GM11168 (cell line): ENCODE measurements around the gene RHOC.

Source experiments
- in situ Hi-C: fragments of 300-500 bp; cut with MboI; formaldehyde crosslinking; loops from one replicate; pipeline ENCODE4 v1.12.0; 2022; ENCODE audit warnings: low sequenced_read_pairs; ENCODE audit not compliant: unreplicated experiment

The RHOC gene

DNA sequence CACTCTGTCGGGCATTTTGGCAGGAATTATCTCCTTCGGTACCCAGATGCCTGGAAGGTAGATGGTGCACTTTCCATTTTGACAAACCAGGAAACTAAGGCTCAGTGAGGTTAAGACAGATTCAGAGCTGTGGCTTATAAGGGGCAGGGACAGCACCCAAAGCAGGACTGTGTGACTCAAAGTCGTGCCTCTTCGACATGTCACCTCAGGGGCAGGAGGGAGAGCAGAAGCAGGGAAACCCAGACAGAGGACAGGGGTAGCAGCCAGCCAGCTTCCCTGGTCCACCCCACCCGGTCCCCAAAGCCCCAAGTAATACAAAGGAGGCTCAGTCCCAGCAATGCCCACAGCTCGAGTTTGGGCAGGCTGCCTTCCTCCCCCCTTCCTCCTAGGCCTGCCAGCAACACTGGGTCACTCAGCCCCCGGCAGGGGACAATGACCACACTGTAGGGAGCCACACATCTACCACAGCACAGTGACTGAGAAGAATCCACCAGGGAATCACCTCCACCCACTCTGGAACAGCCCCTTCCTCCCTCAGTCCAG is 2.5 kb downstream of the RHOC start:
- in situ Hi-C loops = loop anchor here (25.0 kb wide), 2 partner anchors 217 to 333 kb away; no protein-coding TSS in a partner anchor

DNA sequence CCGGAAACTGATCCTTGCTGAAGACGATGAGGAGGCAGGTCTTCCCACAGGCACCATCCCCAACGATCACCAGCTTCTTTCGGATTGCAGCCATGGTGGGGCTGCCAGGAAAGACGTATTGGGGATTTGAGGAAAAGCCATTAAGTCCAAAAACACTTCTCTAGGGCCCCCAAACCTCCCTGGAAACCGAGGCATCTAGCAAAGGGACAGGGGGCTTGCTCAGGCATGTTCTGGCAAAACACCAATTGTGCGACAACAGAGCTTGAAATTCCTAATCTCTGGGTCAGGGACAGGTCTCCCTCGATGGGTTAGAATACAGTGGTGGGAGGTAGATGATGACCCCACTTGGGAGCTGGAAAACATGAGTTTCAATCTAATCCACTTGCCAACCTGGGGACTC is 3.2 kb downstream of the RHOC start:
- in situ Hi-C loops = loop anchor here (25.0 kb wide), 2 partner anchors 216 to 334 kb away; no protein-coding TSS in a partner anchor

DNA sequence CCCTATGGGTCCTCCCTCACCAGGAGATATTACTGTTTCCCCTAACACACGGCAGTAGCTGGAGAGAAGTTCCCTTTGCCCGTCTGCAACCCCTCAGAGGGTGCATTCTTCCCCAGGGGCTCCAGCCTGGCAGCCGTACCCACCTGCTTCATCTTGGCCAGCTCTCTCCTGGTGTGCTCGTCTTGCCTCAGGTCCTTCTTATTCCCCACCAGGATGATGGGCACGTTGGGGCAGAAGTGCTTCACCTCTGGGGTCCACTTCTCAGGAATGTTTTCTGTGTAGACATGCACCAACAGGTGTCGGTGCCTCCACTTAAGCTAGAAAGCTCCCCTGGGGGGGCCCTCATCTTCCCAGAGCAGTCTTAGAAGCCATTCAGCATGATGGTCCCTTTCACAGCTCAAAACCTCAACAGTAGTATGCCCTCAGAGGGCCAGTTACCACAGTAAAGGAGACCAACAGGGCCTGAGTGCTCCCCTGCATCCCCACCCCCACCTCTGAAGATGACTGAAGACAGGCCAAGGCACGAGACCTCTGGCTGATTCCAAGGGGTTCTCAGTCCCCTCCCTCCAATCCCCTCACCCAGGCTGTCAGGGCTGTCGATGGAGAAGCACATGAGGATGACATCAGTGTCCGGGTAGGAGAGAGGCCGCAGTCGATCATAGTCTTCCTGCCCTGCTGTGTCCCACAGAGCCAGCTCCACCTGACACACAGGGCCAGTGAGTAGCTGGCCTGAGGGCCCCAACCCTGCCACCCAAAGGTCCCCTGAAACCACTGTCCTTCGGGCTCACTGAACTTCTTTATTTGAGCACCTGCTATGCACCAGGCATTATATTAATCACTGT is 4.3 kb downstream of the RHOC start:
- in situ Hi-C loops = loop anchor here (25.0 kb wide), 2 partner anchors 215 to 335 kb away; no protein-coding TSS in a partner anchor

DNA sequence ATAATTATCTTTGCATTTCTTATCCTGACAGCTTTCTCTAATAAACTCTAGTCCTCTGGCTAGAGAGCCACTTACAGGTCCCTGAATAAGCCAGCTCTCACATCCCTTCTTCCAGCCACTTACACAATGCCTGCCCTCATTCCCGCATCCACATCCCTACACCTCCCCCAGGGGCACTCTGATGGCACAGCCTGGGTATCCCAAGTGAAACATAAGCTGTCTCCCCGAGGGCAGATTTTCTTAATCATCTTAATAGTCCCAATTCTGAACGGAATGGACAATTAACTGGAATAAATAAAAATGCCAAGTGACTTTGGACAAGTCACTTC is 4.9 kb downstream of the RHOC start:
- in situ Hi-C loops = loop anchor here (25.0 kb wide), 2 partner anchors 215 to 335 kb away; no protein-coding TSS in a partner anchor

DNA sequence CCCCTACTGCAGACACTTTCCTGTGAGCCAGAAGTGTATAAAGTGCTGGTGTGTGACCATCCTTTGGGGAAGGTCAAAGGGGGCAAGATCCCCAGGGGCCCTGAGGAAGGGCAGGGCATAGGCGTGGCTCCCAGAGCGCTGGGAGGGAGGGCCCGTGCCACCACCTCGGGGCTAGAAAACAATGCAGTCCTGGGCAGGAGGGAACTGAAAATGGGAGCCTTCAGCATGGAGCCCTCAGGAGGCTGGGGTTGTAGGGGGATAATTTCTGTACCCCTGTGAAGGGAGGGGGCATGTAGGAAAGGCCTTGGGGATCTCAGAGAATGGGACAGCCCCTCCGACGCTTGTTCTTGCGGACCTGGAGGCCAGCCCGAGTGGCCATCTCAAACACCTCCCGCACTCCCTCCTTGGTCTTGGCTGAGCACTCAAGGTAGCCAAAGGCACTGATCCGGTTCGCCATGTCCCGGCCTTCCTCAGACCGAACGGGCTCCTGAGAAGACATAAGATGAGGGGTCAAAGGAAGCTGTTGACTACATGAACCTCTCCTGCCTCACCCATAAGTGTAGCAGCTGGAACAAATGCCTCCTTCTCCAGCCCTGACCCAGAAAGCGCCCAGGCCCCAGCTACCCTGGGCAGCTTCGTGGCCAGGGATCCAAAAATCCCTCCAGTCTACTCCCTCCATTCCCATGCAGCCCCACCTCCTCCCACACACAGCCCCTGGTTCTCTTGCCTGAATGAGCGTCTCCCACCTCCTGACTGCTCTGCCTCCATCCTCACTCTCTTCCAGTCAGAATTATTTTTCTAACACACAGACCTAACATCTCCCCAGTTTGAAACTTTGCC is 5.5 kb downstream of the RHOC start:
- in situ Hi-C loops = loop anchor here (25.0 kb wide), 2 partner anchors 214 to 336 kb away; no protein-coding TSS in a partner anchor

DNA sequence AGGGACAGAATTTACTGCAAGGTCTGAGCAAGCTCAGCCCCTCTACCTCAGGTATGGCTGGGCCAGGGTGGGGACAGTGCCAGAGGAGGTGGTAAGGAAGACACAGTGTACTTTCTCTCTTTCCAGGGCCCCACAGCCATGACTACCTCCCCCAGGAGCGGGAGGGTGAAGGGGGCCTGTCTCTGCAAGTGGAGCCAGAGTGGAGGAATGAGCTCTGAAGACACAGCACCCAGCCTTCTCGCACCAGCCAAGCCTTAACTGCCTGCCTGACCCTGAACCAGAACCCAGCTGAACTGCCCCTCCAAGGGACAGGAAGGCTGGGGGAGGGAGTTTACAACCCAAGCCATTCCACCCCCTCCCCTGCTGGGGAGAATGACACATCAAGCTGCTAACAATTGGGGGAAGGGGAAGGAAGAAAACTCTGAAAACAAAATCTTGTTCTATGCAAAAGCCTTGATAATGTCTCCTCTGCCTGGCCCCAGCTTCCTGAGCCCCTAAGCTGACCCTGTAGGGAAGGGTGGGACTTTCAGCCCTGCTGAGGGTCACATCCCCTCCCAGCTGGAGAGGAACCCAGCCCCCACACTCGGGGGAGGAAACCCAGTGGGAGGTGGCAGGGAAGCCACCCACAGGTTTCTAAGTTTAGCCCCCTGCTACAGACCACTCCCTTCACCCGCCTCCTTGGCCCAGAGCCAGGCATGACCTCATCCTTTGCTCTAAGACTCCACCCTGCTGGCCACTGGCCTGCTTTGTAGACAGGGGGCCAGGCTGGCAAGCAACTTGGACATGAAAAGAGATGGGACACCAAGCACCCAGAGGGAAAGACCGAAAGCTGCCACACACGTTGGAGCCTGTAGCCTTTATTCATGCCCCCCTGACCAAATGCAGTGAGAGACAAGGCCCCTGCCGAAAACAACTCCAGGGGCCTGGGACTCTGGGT is 6.4 kb downstream of the RHOC start:
- in situ Hi-C loops = loop anchor here (25.0 kb wide), 2 partner anchors 213 to 337 kb away; no protein-coding TSS in a partner anchor

DNA sequence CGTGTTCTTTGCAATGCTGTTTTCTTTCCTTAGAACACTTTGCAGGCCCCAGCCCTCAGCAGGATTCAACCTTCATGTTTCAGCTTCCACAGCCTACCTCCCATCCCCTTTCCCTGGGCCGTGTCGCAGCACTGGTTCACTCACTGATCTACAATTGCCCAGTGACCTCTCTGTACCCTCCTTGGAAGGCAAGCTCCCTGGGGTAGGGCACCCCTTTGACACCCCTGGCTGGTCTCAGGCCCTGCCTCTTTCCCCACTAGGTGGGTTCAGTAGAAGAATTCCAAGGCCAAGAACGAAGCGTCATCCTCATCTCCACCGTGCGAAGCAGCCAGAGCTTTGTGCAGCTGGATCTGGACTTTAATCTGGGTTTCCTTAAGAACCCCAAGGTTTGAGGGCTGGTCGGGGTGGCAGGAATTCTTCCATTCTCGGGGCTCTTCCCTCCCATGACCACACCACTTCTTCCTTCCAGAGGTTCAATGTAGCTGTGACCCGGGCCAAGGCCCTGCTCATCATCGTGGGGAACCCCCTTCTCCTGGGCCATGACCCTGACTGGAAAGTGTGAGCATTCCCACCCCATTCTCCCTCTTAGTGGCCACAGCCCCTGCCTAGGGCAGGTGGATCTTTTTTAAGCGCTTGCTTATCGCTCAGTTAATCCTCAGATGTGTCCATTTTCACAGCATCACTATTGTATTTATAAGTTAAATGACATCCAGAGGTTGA is 7.3 kb downstream of the RHOC start:
- in situ Hi-C loops = loop anchor here (25.0 kb wide), 2 partner anchors 212 to 338 kb away; no protein-coding TSS in a partner anchor

DNA sequence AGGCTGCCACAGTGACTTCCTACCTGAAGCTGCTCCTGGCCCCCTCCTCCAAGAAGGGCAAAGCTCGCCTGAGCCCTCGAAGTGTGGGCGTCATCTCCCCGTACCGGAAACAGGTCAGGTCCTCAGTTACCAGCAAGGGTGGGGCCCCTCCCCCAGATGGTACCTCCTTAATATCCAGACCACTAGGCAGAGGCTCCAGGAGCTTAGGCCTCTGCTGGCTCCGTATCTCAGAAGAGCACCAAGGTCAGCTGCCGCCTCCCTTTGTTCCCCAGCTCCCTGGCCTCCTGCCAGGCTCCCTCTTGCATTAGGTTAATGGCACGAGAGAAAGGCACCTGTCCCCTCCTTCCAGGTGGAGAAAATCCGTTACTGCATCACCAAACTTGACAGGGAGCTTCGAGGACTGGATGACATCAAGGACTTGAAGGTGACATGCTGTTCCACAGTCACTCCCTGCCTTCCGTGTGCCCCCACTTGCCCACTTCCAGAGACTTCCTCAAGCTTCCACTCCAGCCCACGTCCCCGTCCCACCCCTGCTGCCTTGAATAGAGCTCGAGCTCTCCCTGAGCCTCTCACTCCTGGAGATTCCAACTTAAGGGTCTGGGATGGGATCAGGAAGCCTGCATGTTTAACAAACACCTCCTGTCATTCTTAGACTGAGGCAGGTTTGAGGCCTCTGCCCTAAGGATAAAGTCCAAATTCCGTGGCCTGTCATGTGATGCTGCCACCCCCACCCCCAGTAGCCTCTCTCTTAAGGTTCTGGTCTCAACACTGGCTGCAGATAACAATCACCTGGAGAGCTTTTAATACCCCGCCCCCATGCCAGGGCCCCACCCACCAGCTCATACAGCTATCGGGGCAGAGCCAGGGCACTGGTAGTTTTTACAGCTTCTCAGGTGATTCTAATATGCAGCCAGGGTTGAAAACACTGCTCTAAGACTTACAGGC is 8.3 kb downstream of the RHOC start:
- in situ Hi-C loops = no loop called here

DNA sequence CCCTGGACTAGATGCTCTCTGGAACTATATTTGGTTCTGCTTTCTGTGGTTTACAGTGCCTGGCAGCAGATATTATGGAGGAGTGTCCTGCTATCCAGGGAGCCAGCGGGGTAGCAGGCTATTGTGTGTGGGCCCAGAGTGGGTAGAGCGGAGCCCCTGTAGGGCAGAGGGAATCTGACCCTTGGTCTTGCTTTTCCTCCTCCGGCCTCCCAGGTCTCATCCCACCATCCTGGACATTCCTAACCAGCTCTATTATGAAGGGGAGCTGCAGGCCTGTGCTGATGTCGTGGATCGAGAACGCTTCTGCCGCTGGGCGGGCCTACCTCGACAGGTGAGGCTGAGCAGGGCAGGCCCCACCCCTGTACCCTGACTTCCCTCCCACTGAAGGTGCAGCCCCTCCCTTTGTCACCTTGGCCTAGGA is 9.1 kb downstream of the RHOC start:
- in situ Hi-C loops = no loop called here

DNA sequence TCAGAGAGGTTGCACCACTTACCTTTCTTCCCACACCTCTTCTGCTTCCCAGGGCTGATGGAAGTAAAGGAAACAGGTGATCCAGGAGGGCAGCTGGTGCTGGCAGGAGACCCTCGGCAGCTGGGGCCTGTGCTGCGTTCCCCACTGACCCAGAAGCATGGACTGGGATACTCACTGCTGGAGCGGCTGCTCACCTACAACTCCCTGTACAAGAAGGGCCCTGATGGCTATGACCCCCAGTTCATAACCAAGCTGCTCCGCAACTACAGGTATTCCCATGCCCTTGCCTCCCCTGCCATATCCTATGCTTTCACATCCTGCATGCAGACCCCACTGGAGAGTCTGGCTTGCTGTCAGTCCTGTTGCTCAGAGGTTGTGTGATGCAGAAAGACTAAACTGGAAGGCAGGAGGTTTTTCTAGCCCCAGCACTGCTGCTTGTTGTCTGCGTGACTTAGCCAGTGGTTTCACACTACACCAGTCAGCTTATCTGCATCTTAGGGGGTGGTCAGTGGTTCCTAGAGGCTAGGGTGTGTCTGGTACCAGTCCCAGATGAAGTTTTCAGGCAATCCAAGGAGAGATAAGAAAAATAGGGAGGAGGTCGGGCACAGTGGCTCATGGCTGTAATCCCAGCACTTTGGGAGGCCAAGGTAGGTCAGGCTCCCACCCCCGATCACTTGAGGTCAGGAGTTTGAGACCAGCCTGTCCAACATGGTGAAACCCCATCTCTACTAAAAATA is 10.2 kb downstream of the RHOC start:
- in situ Hi-C loops = no loop called here

DNA sequence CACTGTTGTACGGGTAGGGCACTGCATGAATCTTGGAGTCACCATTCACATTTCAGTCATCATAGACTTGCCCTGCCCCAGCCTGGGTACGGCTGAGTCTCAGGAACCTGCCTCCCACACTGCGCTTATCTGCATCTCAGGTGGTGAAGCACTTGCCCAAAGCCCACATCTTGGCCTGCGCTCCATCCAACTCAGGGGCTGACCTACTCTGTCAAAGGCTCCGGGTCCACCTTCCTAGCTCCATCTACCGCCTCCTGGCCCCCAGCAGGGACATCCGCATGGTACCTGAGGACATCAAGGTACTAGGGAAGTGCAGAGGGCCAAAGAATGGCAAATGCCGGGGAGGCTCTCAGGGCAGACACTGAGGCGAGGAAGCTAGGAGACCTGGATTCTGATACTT is 11.7 kb downstream of the RHOC start:
- in situ Hi-C loops = no loop called here

DNA sequence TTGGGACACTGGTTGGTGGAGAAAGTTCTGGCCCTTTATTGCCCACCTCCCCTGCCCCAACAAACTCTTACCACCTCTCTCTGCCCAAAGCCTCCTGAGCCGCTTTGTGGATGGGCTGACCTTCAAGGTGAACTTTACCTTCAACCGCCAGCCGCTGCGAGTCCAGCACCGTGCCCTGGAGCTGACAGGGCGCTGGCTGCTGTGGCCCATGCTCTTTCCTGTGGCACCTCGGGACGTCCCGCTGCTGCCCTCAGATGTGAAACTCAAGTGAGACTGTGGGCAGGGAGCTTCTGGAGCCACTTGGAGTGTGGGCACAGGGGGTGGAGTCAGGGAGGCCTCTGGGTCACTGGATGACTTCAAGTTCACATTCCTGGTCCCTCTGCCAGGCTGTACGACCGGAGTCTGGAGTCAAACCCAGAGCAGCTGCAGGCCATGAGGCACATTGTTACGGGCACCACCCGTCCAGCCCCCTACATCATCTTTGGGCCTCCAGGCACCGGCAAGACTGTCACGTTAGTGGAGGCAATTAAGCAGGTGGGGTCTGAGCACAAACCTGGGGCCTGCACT is 12.5 kb downstream of the RHOC start:
- in situ Hi-C loops = no loop called here

DNA sequence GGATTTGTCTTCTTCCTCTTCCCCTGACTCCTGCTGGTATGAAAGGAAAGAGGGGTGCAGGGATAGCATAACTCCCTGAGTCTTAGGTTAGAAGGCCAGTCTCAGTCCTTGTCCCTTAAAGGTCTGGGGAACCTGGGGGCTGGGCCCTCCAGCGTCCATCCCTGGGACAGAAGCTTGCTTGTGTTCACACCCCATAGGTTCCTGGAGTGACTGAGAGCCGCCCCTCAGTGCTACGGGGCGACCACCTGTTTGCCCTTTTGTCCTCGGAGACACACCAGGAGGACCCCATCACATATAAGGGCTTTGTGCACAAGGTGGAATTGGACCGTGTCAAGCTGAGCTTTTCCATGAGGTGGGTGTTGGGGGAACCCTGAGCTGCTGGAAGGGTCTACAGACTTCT is 13.1 kb downstream of the RHOC start:
- in situ Hi-C loops = no loop called here

DNA sequence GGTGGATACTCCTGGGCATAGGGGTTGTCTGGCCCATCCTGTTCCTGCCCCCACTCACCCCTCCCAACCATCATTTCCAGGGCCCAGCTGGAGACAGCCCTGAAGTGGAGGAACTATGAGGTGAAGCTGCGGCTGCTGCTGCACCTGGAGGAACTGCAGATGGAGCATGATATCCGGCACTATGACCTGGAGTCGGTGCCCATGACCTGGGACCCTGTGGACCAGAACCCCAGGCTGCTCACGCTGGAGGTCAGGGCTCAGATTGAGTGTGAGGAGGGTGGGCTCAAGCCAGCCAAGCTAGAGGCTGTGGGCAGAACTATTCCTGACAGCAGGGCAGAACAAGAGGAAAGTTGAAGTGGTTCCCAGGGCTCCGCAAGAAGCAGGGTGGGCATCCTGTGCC is 14.2 kb downstream of the RHOC start:
- in situ Hi-C loops = no loop called here

DNA sequence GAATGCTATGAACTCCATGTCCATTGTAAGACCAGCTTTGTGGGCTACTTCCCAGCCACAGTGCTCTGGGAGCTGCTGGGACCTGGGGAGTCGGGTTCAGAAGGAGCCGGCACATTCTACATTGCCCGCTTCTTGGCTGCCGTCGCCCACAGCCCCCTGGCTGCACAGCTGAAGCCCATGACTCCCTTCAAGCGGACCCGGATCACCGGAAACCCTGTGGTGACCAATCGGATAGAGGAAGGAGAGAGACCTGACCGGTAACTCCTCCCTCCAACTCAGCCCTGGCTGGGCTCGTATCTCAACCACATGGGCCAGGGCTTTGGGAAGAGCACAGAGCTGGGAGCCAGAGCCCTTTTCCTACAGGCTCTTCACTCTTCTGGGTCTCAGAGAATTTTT is 17.1 kb downstream of the RHOC start:
- in situ Hi-C loops = no loop called here

DNA sequence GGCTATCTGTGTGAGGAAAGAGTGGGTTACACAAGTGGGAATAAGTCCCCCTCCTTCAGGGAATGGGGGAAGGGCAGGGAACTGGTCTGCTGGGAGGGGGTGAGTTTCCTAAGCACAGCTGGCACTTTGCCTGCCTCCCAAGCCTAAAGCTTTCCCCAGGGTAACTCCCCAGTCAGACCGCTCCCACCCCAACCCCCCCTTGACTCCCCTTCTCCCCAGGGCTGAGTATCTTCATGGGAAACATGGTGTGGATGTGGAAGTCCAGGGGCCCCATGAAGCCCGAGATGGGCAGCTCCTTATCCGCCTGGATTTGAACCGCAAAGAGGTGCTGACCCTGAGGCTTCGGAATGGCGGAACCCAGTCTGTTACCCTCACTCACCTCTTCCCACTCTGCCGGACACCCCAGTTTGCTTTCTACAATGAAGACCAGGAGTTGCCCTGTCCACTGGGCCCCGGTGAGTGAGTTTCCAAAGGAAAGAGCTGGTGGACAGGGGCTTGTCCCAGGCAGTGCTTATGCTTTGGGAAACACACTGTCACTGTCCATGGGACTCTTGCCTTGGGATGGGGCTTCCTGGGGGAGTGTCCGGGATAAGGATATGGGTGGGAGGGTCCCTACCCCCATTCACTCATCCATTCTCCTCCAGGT is 17.6 kb downstream of the RHOC start:
- in situ Hi-C loops = no loop called here
